COLO829 (cell line): ENCODE results near the gene CDIPT.
"Not testable (repeated sequence)": the region's sequence is repeated elsewhere in the genome, so short reads cannot be mapped to it uniquely, and the experiment has no call there.

ENCODE experiments used
- DNase-seq: peaks from one replicate; pipeline ENCODE4 v3.0.0; 2012; ENCODE audit warnings: low spot score

CDIPT gene

GRCh38 chr16:29858149-29858849, 4.7 kb downstream of the CDIPT start:
- DNase-seq, result no peak

- no peak for DNase-seq
Measured at GRCh38 chr16:29857133-29857760, 5.8 kb downstream of the CDIPT start.

GRCh38 chr16:29854520-29855100, 8.4 kb downstream of the CDIPT start:
- DNase-seq, result no peak

- DNase-seq, result peak; percentile 65
Measured at GRCh38 chr16:29852654-29853053, 10.4 kb downstream of the CDIPT start.

GRCh38 chr16:29850998-29851397, 12.0 kb downstream of the CDIPT start:
- DNase-seq, result no peak

GRCh38 chr16:29849505-29849904, 13.5 kb downstream of the CDIPT start:
- DNase-seq, result no peak

GRCh38 chr16:29848420-29849297, 14.4 kb downstream of the CDIPT start:
- DNase-seq, result peak; percentile 67

- no peak for DNase-seq
Measured at GRCh38 chr16:29845656-29846055, 17.4 kb downstream of the CDIPT start.

GRCh38 chr16:29844575-29845331, 18.3 kb downstream of the CDIPT start:
- no peak for DNase-seq

GRCh38 chr16:29843931-29844330, 19.1 kb downstream of the CDIPT start:
- no peak for DNase-seq

GRCh38 chr16:29842732-29843346, 20.2 kb downstream of the CDIPT start:
- DNase-seq, result no peak

- DNase-seq, result no peak
Measured at GRCh38 chr16:29841631-29842030, 21.4 kb downstream of the CDIPT start.

GRCh38 chr16:29840240-29840639, 22.8 kb downstream of the CDIPT start:
- no peak for DNase-seq

GRCh38 chr16:29839822-29840221, 23.2 kb downstream of the CDIPT start:
- DNase-seq, result no peak

- DNase-seq, result no peak
Measured at GRCh38 chr16:29837841-29838240, 25.2 kb downstream of the CDIPT start.

GRCh38 chr16:29836623-29837022, 26.4 kb downstream of the CDIPT start:
- no peak for DNase-seq

GRCh38 chr16:29835926-29836325, 27.1 kb downstream of the CDIPT start:
- DNase-seq, result no peak

- no peak for DNase-seq
Measured at GRCh38 chr16:29834079-29834478, 28.9 kb downstream of the CDIPT start.

- DNase-seq, result not testable (repeated sequence)
Measured at GRCh38 chr16:29833219-29833618, 29.8 kb downstream of the CDIPT start.

GRCh38 chr16:29831490-29831889, 31.5 kb downstream of the CDIPT start:
- DNase-seq, result no peak

GRCh38 chr16:29830774-29831173, 32.3 kb downstream of the CDIPT start:
- DNase-seq, result no peak
